CD4-positive, CD25-positive, alpha-beta regulatory T cell (primary cell): ENCODE results near the gene FOXJ2. TPM values are rescaled to one million over a fixed set of nuclear protein-coding genes. Genes with fewer than 3 reads are reported as not detected.
"Not testable (repeated sequence)": the region's sequence is repeated elsewhere in the genome, so short reads cannot be mapped to it uniquely, and the experiment has no call there.

Experiments
- ATAC-seq, 2 donors: fragments of 150-1000 bp; cut with Tn5 transposase; one replicate each; pipeline ENCODE4 v1.10.0; 2021; ENCODE audit warnings: low read depth in 2 of 2, moderate number of reproducible peaks in 2 of 2, moderate library complexity in 1 of 2
- DNase-seq, 3 donors: peaks; one replicate each; pipeline versions ENCODE4 v3.0.0 to v3.0.0-alpha.2; 2012 to 2022; ENCODE audit warnings: mixed read lengths in 1 of 3
- H3K27ac ChIP-seq: one replicate; pipeline ENCODE4 v1.7.0; 2013; ENCODE audit warnings: mild to moderate bottlenecking, low read length; ENCODE audit not compliant: insufficient read depth, poor library complexity, severe bottlenecking
- H3K27me3 ChIP-seq: one replicate; pipeline ENCODE4 v1.7.0; 2013; ENCODE audit warnings: low read length; ENCODE audit not compliant: control insufficient read depth, insufficient read depth
- H3K36me3 ChIP-seq: one replicate; pipeline ENCODE4 v1.7.0; 2013; ENCODE audit warnings: mild to moderate bottlenecking, low read length, moderate library complexity; ENCODE audit not compliant: control insufficient read depth, insufficient read depth
- H3K4me1 ChIP-seq: 2 replicates; pipeline ENCODE4 v1.7.0; 2013; ENCODE audit warnings: mild to moderate bottlenecking, low read length; ENCODE audit not compliant: insufficient read depth, control insufficient read depth, poor library complexity, severe bottlenecking
- H3K4me3 ChIP-seq: one replicate; pipeline ENCODE4 v1.7.0; 2013; ENCODE audit warnings: low read depth, mild to moderate bottlenecking, low read length, moderate library complexity
- H3K9me3 ChIP-seq, 2 experiments: 1 replicate in 1 of 2; 2 replicates in 1 of 2; pipeline ENCODE4 v1.7.0; 2013; ENCODE audit warnings: low read length in 2 of 2, mild to moderate bottlenecking in 1 of 2, moderate library complexity in 1 of 2; ENCODE audit not compliant: control insufficient read depth in 2 of 2
- H3K27ac Mint-ChIP-seq, 3 donors: one replicate each; pipeline ENCODE4 v1.8.0; 2020 to 2022; ENCODE audit warnings: mild to moderate bottlenecking in 3 of 3, mixed read lengths in 3 of 3, moderate library complexity in 2 of 3
- H3K27me3 Mint-ChIP-seq: one replicate; pipeline ENCODE4 v1.8.0; 2022; ENCODE audit warnings: mild to moderate bottlenecking, mixed read lengths
- H3K36me3 Mint-ChIP-seq: one replicate; pipeline ENCODE4 v1.8.0; 2020; ENCODE audit warnings: mixed read lengths
- H3K4me1 Mint-ChIP-seq, 4 donors: one replicate each; pipeline ENCODE4 v1.8.0; 2020 to 2022; ENCODE audit warnings: mixed read lengths in 4 of 4, mild to moderate bottlenecking in 1 of 4
- H3K4me3 Mint-ChIP-seq, 4 donors: one replicate each; pipeline ENCODE4 v1.8.0; 2020 to 2022; ENCODE audit warnings: mild to moderate bottlenecking in 4 of 4, mixed read lengths in 4 of 4, moderate library complexity in 3 of 4
- H3K9me3 Mint-ChIP-seq, 7 donors: one replicate each; pipeline ENCODE4 v1.8.0; 2020 to 2022; ENCODE audit warnings: mixed read lengths in 7 of 7, mild to moderate bottlenecking in 3 of 7, moderate library complexity in 2 of 7
- polyA plus RNA-seq, 4 donors: library from polyadenylated mRNA; unstranded; fragments of 300-500 nt; fragmentation: Illumina TruSeq; gene quantifications; one replicate each; pipeline ENCODE4 v1.2.3, GENCODE V29; 2021
- total RNA-seq: library from RNA; stranded (reverse); gene quantifications from one replicate; pipeline ENCODE4 v1.2.3, GENCODE V29; 2022

Gene FOXJ2
- total and polyA plus RNA-seq, 5 donors from 2014 or later: 6.6 to 26.1 (median 8.4) TPM

- not testable (repeated sequence) for H3K36me3 ChIP-seq, ATAC-seq, H3K27me3 ChIP-seq, H3K27me3 Mint-ChIP-seq, H3K9me3 Mint-ChIP-seq, DNase-seq, H3K9me3 ChIP-seq
- Mint-ChIP-seq H3K4me3 (peak overlapping the region; percentile 85 to 98 (median 95)), H3K4me1 (peaks cover 39 to 91% (median 53%) of the 10 kb centered on the region in 4 donors), H3K36me3 (peaks cover 15% of the 10 kb centered on the region), H3K27ac (peak overlapping the region; percentile 60 to 100 (median 95))
- H3K27ac ChIP-seq: peak overlapping the region; percentile 42
- peak overlapping the region; percentile 100 for H3K4me3 ChIP-seq
- H3K4me1 ChIP-seq: peaks cover 62% of the 10 kb centered on the region
These were observed 51.8 kb downstream of the FOXJ2 start for GRCh38 chr12:8084351-8084750.

- H3K9me3 Mint-ChIP-seq: no peaks in the 10 kb centered on the region
- peaks cover 34 to 68% (median 40%) of the 10 kb centered on the region in 4 donors for H3K4me1 Mint-ChIP-seq
- H3K4me3 ChIP-seq: peak overlapping the region; percentile 78
- peak overlapping the region; percentile 79 to 96 (median 90) for H3K27ac Mint-ChIP-seq
- H3K4me1 ChIP-seq: peaks cover 45% of the 10 kb centered on the region
- H3K27me3 ChIP-seq: no peaks in the 10 kb centered on the region
- DNase-seq (peak in 2 of 3 donors; percentile 14 to 53), ATAC-seq (no peak)
- peaks cover 41% of the 10 kb centered on the region for H3K36me3 Mint-ChIP-seq
- H3K9me3 ChIP-seq: no peaks in the 10 kb centered on the region
- H3K27me3 Mint-ChIP-seq: no peaks in the 10 kb centered on the region
- H3K4me3 Mint-ChIP-seq: peak overlapping the region; percentile 24 to 84 (median 72)
- H3K27ac ChIP-seq: peak overlapping the region; percentile 81
- peaks cover 29% of the 10 kb centered on the region for H3K36me3 ChIP-seq
These were observed 55.1 kb downstream of the FOXJ2 start for GRCh38 chr12:8087666-8088065.

GRCh38 chr12:8088574-8088973 is 56.1 kb downstream of the FOXJ2 start:
- no peaks in the 10 kb centered on the region for H3K9me3 Mint-ChIP-seq
- ATAC-seq: peak; percentile 84 to 90
- peak overlapping the region; percentile 24 to 84 (median 72) for H3K4me3 Mint-ChIP-seq
- Histone ChIP-seq H3K27me3 (no peaks in the 10 kb centered on the region), H3K4me3 (peak overlapping the region; percentile 78), H3K9me3 (no peaks in the 10 kb centered on the region), H3K4me1 (peaks cover 36% of the 10 kb centered on the region), H3K27ac (peak overlapping the region; percentile 81), H3K36me3 (peaks cover 38% of the 10 kb centered on the region)
- H3K27me3 Mint-ChIP-seq: no peaks in the 10 kb centered on the region
- DNase-seq: peak in 2 of 3 donors; percentile 36 to 74
- peaks cover 48% of the 10 kb centered on the region for H3K36me3 Mint-ChIP-seq
- peaks cover 32 to 62% (median 35%) of the 10 kb centered on the region in 4 donors for H3K4me1 Mint-ChIP-seq
- H3K27ac Mint-ChIP-seq: peak overlapping the region; percentile 79 to 96 (median 90)

DNA sequence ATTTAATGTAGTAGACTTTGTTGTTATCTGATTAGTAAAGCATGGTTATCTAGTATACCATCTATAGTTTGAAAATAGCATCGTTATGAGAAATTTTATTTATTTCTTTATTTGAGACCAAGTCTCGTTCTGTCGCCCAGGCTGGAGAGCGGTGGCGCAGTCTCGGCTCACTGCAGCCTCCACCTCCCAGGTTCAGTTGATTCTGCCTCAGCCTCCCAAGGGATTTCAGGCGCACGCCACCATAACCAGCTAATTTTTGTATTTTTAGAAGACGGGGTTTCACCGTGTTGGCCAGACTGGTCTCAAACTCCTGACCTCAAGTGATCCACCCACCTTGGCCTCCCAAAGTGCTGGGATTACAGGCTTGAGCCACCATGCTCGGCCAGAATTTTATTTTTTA is 56.8 kb downstream of the FOXJ2 start:
- not testable (repeated sequence) for H3K27me3 Mint-ChIP-seq, H3K9me3 ChIP-seq, H3K9me3 Mint-ChIP-seq, H3K27me3 ChIP-seq, ATAC-seq, DNase-seq
- peaks cover 27 to 54% (median 29%) of the 10 kb centered on the region in 4 donors for H3K4me1 Mint-ChIP-seq
- H3K27ac ChIP-seq: peak overlapping the region; percentile 81
- peak overlapping the region; percentile 79 to 96 (median 90) for H3K27ac Mint-ChIP-seq
- H3K4me3 Mint-ChIP-seq: peak overlapping the region in 3 of 4 donors; percentile 66 to 84 (median 77)
- peak overlapping the region; percentile 78 for H3K4me3 ChIP-seq
- peaks cover 29% of the 10 kb centered on the region for H3K4me1 ChIP-seq
- peaks cover 45% of the 10 kb centered on the region for H3K36me3 ChIP-seq
- peaks cover 44% of the 10 kb centered on the region for H3K36me3 Mint-ChIP-seq

DNA sequence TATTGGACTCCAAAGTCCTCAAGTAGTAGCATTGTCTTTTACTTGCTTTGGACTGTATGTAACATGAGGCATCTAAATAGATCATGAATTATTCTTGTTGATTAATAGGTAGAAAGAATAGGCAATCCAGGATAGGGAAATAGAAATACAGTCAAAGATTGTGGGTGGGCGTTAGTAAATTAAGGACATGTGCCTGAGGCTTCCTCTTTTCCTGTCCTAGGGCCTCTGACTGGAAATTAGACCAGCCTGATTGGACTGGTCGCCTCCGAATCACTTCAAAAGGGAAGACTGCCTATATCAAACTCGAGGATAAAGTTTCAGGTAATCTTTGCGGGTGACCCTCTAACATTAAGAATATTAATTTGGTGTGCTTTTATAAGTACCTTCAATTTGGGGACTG is 57.2 kb downstream of the FOXJ2 start:
- Mint-ChIP-seq H3K27me3 (no peaks in the 10 kb centered on the region), H3K27ac (peak overlapping the region in 2 of 3 donors; percentile 59 to 79), H3K9me3 (no peaks in the 10 kb centered on the region), H3K4me1 (peaks cover 22 to 50% (median 26%) of the 10 kb centered on the region in 4 donors), H3K4me3 (peak overlapping the region in 2 of 4 donors; percentile 34 to 39), H3K36me3 (peaks cover 44% of the 10 kb centered on the region)
- Histone ChIP-seq H3K27me3 (no peaks in the 10 kb centered on the region), H3K36me3 (peaks cover 49% of the 10 kb centered on the region), H3K4me3 (no peak overlapping the region), H3K9me3 (no peaks in the 10 kb centered on the region), H3K27ac (peak overlapping the region; percentile 81), H3K4me1 (peaks cover 24% of the 10 kb centered on the region)
- ATAC-seq (no peak), DNase-seq (no peak)

- no peaks in the 10 kb centered on the region for H3K9me3 ChIP-seq
- H3K27ac Mint-ChIP-seq: no peak overlapping the region
- H3K27ac ChIP-seq: no peak overlapping the region
These were observed 60.8 kb downstream of the FOXJ2 start for GRCh38 chr12:8093291-8093690.

GRCh38 chr12:8096281-8096915 is 63.9 kb downstream of the FOXJ2 start:
- Histone ChIP-seq H3K36me3 (peaks cover 72% of the 10 kb centered on the region), H3K27ac (no peak overlapping the region), H3K27me3 (no peaks in the 10 kb centered on the region), H3K4me1 (no peaks in the 10 kb centered on the region), H3K9me3 (no peaks in the 10 kb centered on the region), H3K4me3 (no peak overlapping the region)
- ATAC-seq (no peak), DNase-seq (no peak)
- no peaks in the 10 kb centered on the region for H3K9me3 Mint-ChIP-seq
- no peaks in the 10 kb centered on the region for H3K27me3 Mint-ChIP-seq
- H3K27ac Mint-ChIP-seq: peak overlapping the region in 1 of 3 donors; percentile 20
- H3K36me3 Mint-ChIP-seq: peaks cover 60% of the 10 kb centered on the region
- no peak overlapping the region for H3K4me3 Mint-ChIP-seq
- H3K4me1 Mint-ChIP-seq: peaks cover 8 to 14% (median 12%) of the 10 kb centered on the region in 4 donors

More at GRCh38 chr12:8093291-8093690, 60.8 kb downstream of the FOXJ2 start:
- no peak for DNase-seq
- Histone ChIP-seq H3K4me3 (no peak overlapping the region), H3K27me3 (no peaks in the 10 kb centered on the region), H3K36me3 (peaks cover 82% of the 10 kb centered on the region), H3K4me1 (peaks cover 8% of the 10 kb centered on the region)
- no peak for ATAC-seq
- H3K27me3 Mint-ChIP-seq: no peaks in the 10 kb centered on the region
- peaks cover 18 to 22% (median 20%) of the 10 kb centered on the region in 4 donors for H3K4me1 Mint-ChIP-seq
- H3K9me3 Mint-ChIP-seq: no peaks in the 10 kb centered on the region
- H3K36me3 Mint-ChIP-seq: peaks cover 63% of the 10 kb centered on the region
- H3K4me3 Mint-ChIP-seq: no peak overlapping the region

- no peak overlapping the region for H3K27ac Mint-ChIP-seq
- H3K9me3 ChIP-seq: no peaks in the 10 kb centered on the region
- ATAC-seq: no peak
These were observed 66.7 kb downstream of the FOXJ2 start for GRCh38 chr12:8099235-8099634.

More at GRCh38 chr12:8099235-8099634, 66.7 kb downstream of the FOXJ2 start:
- H3K4me3 Mint-ChIP-seq: no peak overlapping the region
- DNase-seq: no peak
- no peaks in the 10 kb centered on the region for H3K27me3 Mint-ChIP-seq
- H3K4me1 Mint-ChIP-seq: peaks cover 8 to 14% (median 11%) of the 10 kb centered on the region in 4 donors
- H3K27ac ChIP-seq: no peak overlapping the region
- no peaks in the 10 kb centered on the region for H3K4me1 ChIP-seq
- H3K36me3 Mint-ChIP-seq: peaks cover 42% of the 10 kb centered on the region
- no peaks in the 10 kb centered on the region for H3K9me3 Mint-ChIP-seq
- H3K4me3 ChIP-seq: no peak overlapping the region
- peaks cover 44% of the 10 kb centered on the region for H3K36me3 ChIP-seq
- H3K27me3 ChIP-seq: no peaks in the 10 kb centered on the region
